ENCODE data around the gene PRR18. TPM values are rescaled to one million over a fixed set of nuclear protein-coding genes. Genes with fewer than 3 reads are reported as not detected.

The PRR18 gene
- total RNA-seq, 1 experiment from 2014 or later = not detected

- DNase-seq = no peak
- CTCF ChIA-PET = interaction anchor here (0.6 kb wide), 1 partner anchor 19 kb away, joined by 5 read pairs; no protein-coding TSS in a partner anchor
- H3K4me2 ChIP-seq (ENCODE audit: low read length) = no peak overlapping the region
- H3K36me3 ChIP-seq (ENCODE audit: low read depth, low read length) = peaks cover 3% of the 10 kb centered on the region; the same call in 1 of the 2 replicates
- H3K79me2 ChIP-seq (ENCODE audit: low read length) = no peaks in the 10 kb centered on the region
- TF ChIP-seq CTCF (conservative IDR thresholded peaks at IDR 0.05; ENCODE audit: low read depth, low read length) (no peak), EZH2 (IDR thresholded peaks at IDR 0.05; ENCODE audit: low read length, unreplicated experiment) (no peak), EZH2phosphoT487 (IDR thresholded peaks at IDR 0.05; ENCODE audit: borderline replicate concordance, low read length) (no peak)
- no peaks in the 10 kb centered on the region for H3K4me1 ChIP-seq (ENCODE audit: insufficient read depth, low read length)
- no peak overlapping the region for H3K9ac ChIP-seq (ENCODE audit: low read length)
- POLR2A ChIA-PET (ENCODE audit: unreplicated experiment) = no interaction called here
- no peaks in the 10 kb centered on the region for H3F3A ChIP-seq (ENCODE audit: low read length, unreplicated experiment)
- H3K27ac ChIP-seq (ENCODE audit: low read length) = no peak overlapping the region
- no peak overlapping the region for H3K4me3 ChIP-seq (ENCODE audit: low read length)
- no peaks in the 10 kb centered on the region for H3K9me3 ChIP-seq (ENCODE audit: low read length)
- no peak overlapping the region for H2AFZ ChIP-seq (ENCODE audit: low read length)
- intact Hi-C loops (cut with micrococcal nuclease) = no loop called here
- no peaks in the 10 kb centered on the region for H3K27me3 ChIP-seq (ENCODE audit: low read length)
- no peaks in the 10 kb centered on the region for H3K9me2 ChIP-seq (replicated peaks; ENCODE audit: low read length)
- BruUV-seq (replicated peaks) = no TSS peak
- no peak for ATAC-seq
- no peaks in the 10 kb centered on the region for H4K20me1 ChIP-seq (ENCODE audit: low read length)
These were observed 10.7 kb upstream of the PRR18 start for GRCh38 chr6:166318649-166319600.

GRCh38 chr6:166318227-166318626, 10.0 kb upstream of the PRR18 start:
- no peak overlapping the region for H3K4me2 ChIP-seq (ENCODE audit: low read length)
- intact Hi-C loops (cut with micrococcal nuclease) = no loop called here
- no peaks in the 10 kb centered on the region for H4K20me1 ChIP-seq (ENCODE audit: low read length)
- H3K36me3 ChIP-seq (ENCODE audit: low read depth, low read length) = peaks cover 3% of the 10 kb centered on the region; the same call in 1 of the 2 replicates
- BruUV-seq (replicated peaks) = no TSS peak
- no peaks in the 10 kb centered on the region for H3F3A ChIP-seq (ENCODE audit: low read length, unreplicated experiment)
- H3K79me2 ChIP-seq (ENCODE audit: low read length) = no peaks in the 10 kb centered on the region
- no peak overlapping the region for H3K27ac ChIP-seq (ENCODE audit: low read length)
- POLR2A ChIA-PET (ENCODE audit: unreplicated experiment) = no interaction called here
- ATAC-seq = no peak
- H3K9me2 ChIP-seq (replicated peaks; ENCODE audit: low read length) = no peaks in the 10 kb centered on the region
- H3K9ac ChIP-seq (ENCODE audit: low read length) = no peak overlapping the region
- TF ChIP-seq EZH2phosphoT487 (IDR thresholded peaks at IDR 0.05; ENCODE audit: borderline replicate concordance, low read length) = no peak
- TF ChIP-seq CTCF (conservative IDR thresholded peaks at IDR 0.05; ENCODE audit: low read depth, low read length) = no peak
- no peak for TF ChIP-seq EZH2 (IDR thresholded peaks at IDR 0.05; ENCODE audit: low read length, unreplicated experiment)
- H3K9me3 ChIP-seq (ENCODE audit: low read length) = no peaks in the 10 kb centered on the region
- no peak for DNase-seq
- no peak overlapping the region for H2AFZ ChIP-seq (ENCODE audit: low read length)
- H3K4me3 ChIP-seq (ENCODE audit: low read length) = no peak overlapping the region
- no peaks in the 10 kb centered on the region for H3K4me1 ChIP-seq (ENCODE audit: insufficient read depth, low read length)
- CTCF ChIA-PET = interaction anchor here (0.6 kb wide), 1 partner anchor 19 kb away, joined by 5 read pairs; no protein-coding TSS in a partner anchor
- H3K27me3 ChIP-seq (ENCODE audit: low read length) = no peaks in the 10 kb centered on the region

Measured in PC-3 (cell line).